ENCODE results near the gene DYRK3. TPM values are rescaled to one million over a fixed set of nuclear protein-coding genes. Genes with fewer than 3 reads are reported as not detected.

Gene DYRK3
- total and polyA plus RNA-seq, 10 of the 15 experiments (the other 5 are each of a cell fraction or from before 2014, with no cell fraction given) = 1.6 to 12.9 (median 10.3) TPM

DNA sequence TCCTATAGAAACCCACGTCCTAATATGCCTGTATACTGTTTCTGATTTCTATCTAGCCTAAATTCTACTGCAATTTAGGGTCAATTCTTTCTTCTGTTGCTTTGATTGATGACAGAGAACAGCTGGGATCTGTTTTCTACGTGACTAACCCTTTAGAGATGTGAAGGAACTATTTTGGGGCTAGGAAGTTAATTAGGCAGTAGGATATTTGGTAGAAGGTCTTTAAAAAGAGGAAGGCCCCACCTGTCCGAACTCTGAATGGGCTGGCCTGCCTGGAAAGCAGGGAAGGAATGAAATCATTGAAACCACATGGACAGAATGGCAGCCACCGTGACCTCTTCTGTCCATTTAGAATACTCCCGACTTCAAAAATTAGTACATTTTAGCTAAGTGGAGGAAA, 44.1 kb upstream of the DYRK3 start:
- no peak for TF ChIP-seq PAX8 (IDR thresholded peaks at IDR 0.05)
- TF ChIP-seq, protein P1, sequence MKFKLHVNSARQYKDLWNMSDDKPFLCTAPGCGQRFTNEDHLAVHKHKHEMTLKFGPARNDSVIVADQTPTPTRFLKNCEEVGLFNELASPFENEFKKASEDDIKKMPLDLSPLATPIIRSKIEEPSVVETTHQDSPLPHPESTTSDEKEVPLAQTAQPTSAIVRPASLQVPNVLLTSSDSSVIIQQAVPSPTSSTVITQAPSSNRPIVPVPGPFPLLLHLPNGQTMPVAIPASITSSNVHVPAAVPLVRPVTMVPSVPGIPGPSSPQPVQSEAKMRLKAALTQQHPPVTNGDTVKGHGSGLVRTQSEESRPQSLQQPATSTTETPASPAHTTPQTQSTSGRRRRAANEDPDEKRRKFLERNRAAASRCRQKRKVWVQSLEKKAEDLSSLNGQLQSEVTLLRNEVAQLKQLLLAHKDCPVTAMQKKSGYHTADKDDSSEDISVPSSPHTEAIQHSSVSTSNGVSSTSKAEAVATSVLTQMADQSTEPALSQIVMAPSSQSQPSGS (IDR thresholded peaks at IDR 0.05; ENCODE audit: low read length) = no peak
- TF ChIP-seq YY1 (IDR thresholded peaks at IDR 0.05; ENCODE audit: low read depth, low read length) = no peak
- TF ChIP-seq SMAD1 (IDR thresholded peaks at IDR 0.05; ENCODE audit: low read depth, partially characterized antibody) = no peak
- TF ChIP-seq, protein P2, sequence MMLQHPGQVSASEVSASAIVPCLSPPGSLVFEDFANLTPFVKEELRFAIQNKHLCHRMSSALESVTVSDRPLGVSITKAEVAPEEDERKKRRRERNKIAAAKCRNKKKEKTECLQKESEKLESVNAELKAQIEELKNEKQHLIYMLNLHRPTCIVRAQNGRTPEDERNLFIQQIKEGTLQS (IDR thresholded peaks at IDR 0.05; ENCODE audit: borderline replicate concordance, extremely low read depth, low read depth, low read length) = no peak
- no peak for TF ChIP-seq IKZF2 (IDR thresholded peaks at IDR 0.05)
- TF ChIP-seq, protein P3, sequence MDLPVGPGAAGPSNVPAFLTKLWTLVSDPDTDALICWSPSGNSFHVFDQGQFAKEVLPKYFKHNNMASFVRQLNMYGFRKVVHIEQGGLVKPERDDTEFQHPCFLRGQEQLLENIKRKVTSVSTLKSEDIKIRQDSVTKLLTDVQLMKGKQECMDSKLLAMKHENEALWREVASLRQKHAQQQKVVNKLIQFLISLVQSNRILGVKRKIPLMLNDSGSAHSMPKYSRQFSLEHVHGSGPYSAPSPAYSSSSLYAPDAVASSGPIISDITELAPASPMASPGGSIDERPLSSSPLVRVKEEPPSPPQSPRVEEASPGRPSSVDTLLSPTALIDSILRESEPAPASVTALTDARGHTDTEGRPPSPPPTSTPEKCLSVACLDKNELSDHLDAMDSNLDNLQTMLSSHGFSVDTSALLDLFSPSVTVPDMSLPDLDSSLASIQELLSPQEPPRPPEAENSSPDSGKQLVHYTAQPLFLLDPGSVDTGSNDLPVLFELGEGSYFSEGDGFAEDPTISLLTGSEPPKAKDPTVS (IDR thresholded peaks at IDR 0.05; ENCODE audit: low read depth, low read length) = no peak
- TF ChIP-seq CBFB (IDR thresholded peaks at IDR 0.05; ENCODE audit: low read depth) = no peak
- no peak for TF ChIP-seq RBBP5 (conservative IDR thresholded peaks at IDR 0.05)
- no peak for TF ChIP-seq MYC (IDR thresholded peaks at IDR 0.05; ENCODE audit: insufficient read depth, insufficient read length, insufficient replicate concordance, low read length, severe bottlenecking)
- TF ChIP-seq, protein P4, sequence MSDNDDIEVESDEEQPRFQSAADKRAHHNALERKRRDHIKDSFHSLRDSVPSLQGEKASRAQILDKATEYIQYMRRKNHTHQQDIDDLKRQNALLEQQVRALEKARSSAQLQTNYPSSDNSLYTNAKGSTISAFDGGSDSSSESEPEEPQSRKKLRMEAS (IDR thresholded peaks at IDR 0.05; ENCODE audit: low read depth, low read length) = no peak
- TF ChIP-seq RCOR1 (conservative IDR thresholded peaks at IDR 0.05; ENCODE audit: low read depth, low read length) = no peak
- TF ChIP-seq RAD51 (IDR thresholded peaks at IDR 0.05) = no peak
- TF ChIP-seq MTA3 (IDR thresholded peaks at IDR 0.05; ENCODE audit: borderline replicate concordance, low read length) = no peak
- no peak for TF ChIP-seq ZBED1 (IDR thresholded peaks at IDR 0.05; ENCODE audit: borderline replicate concordance)
- no peak for TF ChIP-seq SIN3A (IDR thresholded peaks at IDR 0.05; ENCODE audit: low read depth, low read length)
- no peak for TF ChIP-seq WRNIP1 (IDR thresholded peaks at IDR 0.05; ENCODE audit: borderline replicate concordance, low read depth, low read length)
- no peak for TF ChIP-seq KDM1A (IDR thresholded peaks at IDR 0.05; ENCODE audit: borderline replicate concordance)
- DNase-seq (ENCODE audit: low read depth, low spot score) (no peak), ATAC-seq (no peak), FAIRE-seq (no peak)
- Histone ChIP-seq H3K27me3 (replicated peaks in 1 of 2; ENCODE audit: control insufficient read depth in 2 of 2, insufficient read depth in 2 of 2, low read length in 1 of 2) (no peaks in the 10 kb centered on the region), H3K9me3 (replicated peaks; ENCODE audit: control insufficient read depth, insufficient read depth, low read length) (no peaks in the 10 kb centered on the region), H3K4me1 (ENCODE audit: control insufficient read depth, insufficient read depth, low read length) (peaks cover 6% of the 10 kb centered on the region; the same call in 1 of the 2 replicates), H2AFZ (ENCODE audit: control insufficient read depth, low read depth, low read length) (no peak overlapping the region), H3K9ac (ENCODE audit: control insufficient read depth, insufficient read depth, low read length) (no peak overlapping the region), H3K4me2 (ENCODE audit: control insufficient read depth, insufficient read depth) (no peak overlapping the region), H3K27ac (ENCODE audit: control insufficient read depth, insufficient read depth) (no peak overlapping the region), H3K4me3 (no peak overlapping the region), H3K79me2 (ENCODE audit: control insufficient read depth, insufficient read depth, low read length) (no peaks in the 10 kb centered on the region), H4K20me1 (ENCODE audit: control insufficient read depth, insufficient read depth) (no peaks in the 10 kb centered on the region), H3K36me3 (ENCODE audit: control insufficient read depth in 2 of 2, insufficient read depth in 2 of 2, low read length in 1 of 2) (peaks cover 21 to 33% of the 10 kb centered on the region in 2 experiments)
- CTCF ChIA-PET = interaction anchor here (0.7 to 6.0 kb wide), 23 partner anchors 8 to 390 kb away, joined by 3 to 44 read pairs (median 6); partner anchors contain the start of genes DYRK3 and EIF2D
- 81% methylated on average over 5 of the region's 5 CpGs for WGBS (ENCODE audit: insufficient coverage, insufficient replicate concordance, low lambda C conversion rate, missing lambda C conversion rate)
- no TSS peak for BruUV-seq (replicated peaks)
- SMC1A ChIA-PET (ENCODE audit: uncharacterized antibody, unreplicated experiment) = interaction anchor here (0.6 to 4.0 kb wide), 20 partner anchors 8 to 795 kb away, joined by 3 to 25 read pairs (median 4); partner anchors contain the start of gene EIF2D
- POLR2A ChIA-PET = interaction anchor here (0.6 to 1.8 kb wide), 5 partner anchors 13 to 110 kb away, joined by 3 to 6 read pairs (median 3); partner anchors contain the start of gene RASSF5
- in situ Hi-C loops (cut with MboI) = no loop called here
- intact Hi-C loops (cut with micrococcal nuclease; ENCODE audit: unreplicated experiment) = no loop called here
- RAD21 ChIA-PET (ENCODE audit: unreplicated experiment) = interaction anchor here (0.7 to 2.1 kb wide), 8 partner anchors 8 to 112 kb away, joined by 3 to 9 read pairs (median 4); no protein-coding TSS in a partner anchor
